Endothelial cell of umbilical vein (primary cell): ENCODE measurements around the gene MITF. TPM values are rescaled to one million over a fixed set of nuclear protein-coding genes. Genes with fewer than 3 reads are reported as not detected.

Source experiments
- BruUV-seq: library from RNA; stranded (reverse); fragments of 400-500 nt; replicated peaks from 2 replicates; lab custom pipeline; 2021; lab: Mats Ljungman, UMichigan
- CTCF ChIA-PET: fragments of 300-600, 350-600 bp; sonication (Branson Sonifier 250); formaldehyde crosslinking; loops from one replicate; lab custom pipeline; 2021; ENCODE audit warnings: antibody characterized with exemption, inconsistent platforms; lab: Charles Lee
- POLR2A ChIA-PET: fragments of 300-600, 350-600 bp; sonication (Branson Sonifier 250); formaldehyde crosslinking; loops from one replicate; lab custom pipeline; 2021; ENCODE audit warnings: antibody characterized with exemption, inconsistent platforms; lab: Charles Lee
- DNase-seq: peaks from one replicate; pipeline ENCODE4 v3.0.0-alpha.2; 2011; ENCODE audit warnings: low read depth, low spot score
- FAIRE-seq: peaks from 2 replicates; lab custom pipeline; 2011; peaks lifted over from hg19 to GRCh38; lab: Jason Lieb, UNC
- H2AFZ ChIP-seq: 2 replicates; pipeline ENCODE4 v1.6.0; 2012; ENCODE audit warnings: low read depth, low read length, control low read depth, inconsistent platforms
- H3K27ac ChIP-seq: 2 replicates; pipeline ENCODE4 v1.5.1; 2011; ENCODE audit warnings: low read depth, mild to moderate bottlenecking, control low read depth, low read length, moderate library complexity; ENCODE audit not compliant: insufficient read depth
- H3K27me3 ChIP-seq, 2 experiments: 2 replicates each; pipeline versions ENCODE4 v1.6.0 to v1.6.1; 2011; ENCODE audit warnings: low read length in 2 of 2, mixed read lengths in 1 of 2; ENCODE audit not compliant: control insufficient read depth in 2 of 2, insufficient read depth in 2 of 2
- H3K36me3 ChIP-seq, 2 experiments: 2 replicates in 1 of 2; 3 replicates in 1 of 2; pipeline ENCODE4 v1.5.1; 2011; ENCODE audit warnings: low read length in 2 of 2, mild to moderate bottlenecking in 1 of 2, moderate library complexity in 1 of 2; ENCODE audit not compliant: control insufficient read depth in 2 of 2, insufficient read depth in 2 of 2; ENCODE audit errors: extremely low read depth in 1 of 2
- H3K4me1 ChIP-seq: 3 replicates; pipeline ENCODE4 v1.5.1; 2011; ENCODE audit warnings: mild to moderate bottlenecking, low read length; ENCODE audit not compliant: control insufficient read depth, insufficient read depth; ENCODE audit errors: extremely low read depth
- H3K4me2 ChIP-seq: 2 replicates; pipeline ENCODE4 v1.6.1; 2011; ENCODE audit warnings: low read length, control low read depth, mixed read lengths; ENCODE audit not compliant: insufficient read depth
- H3K4me3 ChIP-seq, 3 experiments: fragments of 200-600 bp in 1 of 3; sonication (generic), shearing (Covaris generic) in 1 of 3; replicated peaks in 1 of 3; 2 replicates each; pipeline ENCODE4 v1.5.1; 2011 to 2016; ENCODE audit warnings: control low read depth in 3 of 3, low read length in 3 of 3, mild to moderate bottlenecking in 2 of 3, inconsistent platforms in 1 of 3, low read depth in 1 of 3, moderate library complexity in 1 of 3; ENCODE audit not compliant: insufficient read depth in 1 of 3
- H3K79me2 ChIP-seq: 2 replicates; pipeline ENCODE4 v1.6.0; 2012; ENCODE audit warnings: low read length, inconsistent platforms; ENCODE audit not compliant: control insufficient read depth, insufficient read depth
- H3K9ac ChIP-seq: replicated peaks from 2 replicates; pipeline ENCODE3; 2011; ENCODE audit warnings: low read length, control low read depth; ENCODE audit not compliant: insufficient read depth; ENCODE audit errors: extremely low read depth
- H3K9me1 ChIP-seq: replicated peaks from 3 replicates; pipeline ENCODE4 v1.6.0; 2011; ENCODE audit warnings: mild to moderate bottlenecking, low read length; ENCODE audit not compliant: control insufficient read depth, insufficient read depth; ENCODE audit errors: extremely low read depth
- H3K9me3 ChIP-seq: replicated peaks from 2 replicates; pipeline ENCODE4 v1.5.1; 2012; ENCODE audit warnings: low read length, inconsistent platforms; ENCODE audit not compliant: control insufficient read depth, insufficient read depth
- H4K20me1 ChIP-seq: replicated peaks from 2 replicates; pipeline ENCODE3; 2011; ENCODE audit warnings: mild to moderate bottlenecking, low read length; ENCODE audit not compliant: control insufficient read depth, insufficient read depth; ENCODE audit errors: extremely low read depth
- CTCF ChIP-seq, 2 donors: IDR thresholded peaks; 1 replicate in 1 of 2; 2 replicates in 1 of 2; pipeline ENCODE4 v1.5.1; 2011; ENCODE audit warnings: low read length in 2 of 2, mild to moderate bottlenecking in 2 of 2, moderate library complexity in 2 of 2, control low read depth in 1 of 2, inconsistent platforms in 1 of 2, low read depth in 1 of 2; ENCODE audit not compliant: insufficient read depth in 1 of 2; ENCODE audit errors: extremely low read depth in 1 of 2
- EZH2 ChIP-seq: IDR thresholded peaks from 2 replicates; pipeline ENCODE4 v1.6.1; 2012; ENCODE audit warnings: borderline replicate concordance, low read depth, mild to moderate bottlenecking, moderate library complexity, low read length, inconsistent platforms; ENCODE audit not compliant: severe bottlenecking
- FOS ChIP-seq: IDR thresholded peaks from 2 replicates; pipeline ENCODE4 v1.6.1; 2011; ENCODE audit warnings: mild to moderate bottlenecking, low read length, moderate library complexity, borderline replicate concordance; ENCODE audit not compliant: insufficient read depth
- GATA2 ChIP-seq: IDR thresholded peaks from 2 replicates; pipeline ENCODE4 v1.7.0; 2011; ENCODE audit warnings: low read depth, mild to moderate bottlenecking, moderate library complexity, mixed read lengths, low read length; ENCODE audit not compliant: insufficient read length, insufficient read depth
- JUN ChIP-seq: IDR thresholded peaks from 2 replicates; pipeline ENCODE4 v1.6.1; 2011; ENCODE audit warnings: borderline replicate concordance, low read depth; ENCODE audit not compliant: insufficient read length, insufficient read depth
- MAX ChIP-seq: IDR thresholded peaks from 2 replicates; pipeline ENCODE4 v1.6.1; 2011; ENCODE audit not compliant: insufficient read depth, insufficient read length
- MYC ChIP-seq: IDR thresholded peaks from one replicate; pipeline ENCODE4 v1.6.1; 2011; ENCODE audit warnings: mild to moderate bottlenecking, low read depth, low read length
- POLR2A ChIP-seq: IDR thresholded peaks from 2 replicates; pipeline ENCODE4 v1.6.1; 2012; ENCODE audit warnings: low read depth, mild to moderate bottlenecking, control low read depth, low read length
- POLR2AphosphoS5 ChIP-seq: IDR thresholded peaks from 2 replicates; pipeline ENCODE4 v1.6.1; 2012; ENCODE audit warnings: low read depth, mild to moderate bottlenecking, control low read depth, low read length, moderate library complexity; ENCODE audit not compliant: insufficient read depth
- dilution Hi-C: fragments of 300-500 bp; cut with MboI; formaldehyde crosslinking; loops from one replicate; pipeline ENCODE4 v1.15.0; 2019; ENCODE audit warnings: low sequenced_read_pairs; ENCODE audit not compliant: extremely low pct_ligation_motif_present
- intact Hi-C: fragments of 100-400 bp; cut with micrococcal nuclease; formaldehyde crosslinking; loops from one replicate; pipeline ENCODE4 v1.10.0; 2022
- polyA plus RNA-seq, 4 experiments: library from polyadenylated mRNA; depleted of rRNA in 3 of 4; stranded (reverse) in 3 of 4; unstranded in 1 of 4; fragments of >200 nt; gene quantifications; 2 replicates each; pipeline versions ENCODE4 v1.2.1 to v1.2.3, GENCODE V29; 2011 to 2012; ENCODE audit warnings: missing spikeins in 1 of 4
- total RNA-seq: library from RNA; stranded (reverse); gene quantifications from 2 replicates; pipeline ENCODE4 v1.2.3, GENCODE V29; 2021

Gene MITF
- total and polyA plus RNA-seq, 2 donors (not counting 3 experiments of a cell fraction or from before 2014, with no cell fraction given): 1.6 to 2.5 TPM

- Histone ChIP-seq H3K4me3 (no peak overlapping the region), H2AFZ (no peak overlapping the region), H3K79me2 (no peaks in the 10 kb centered on the region), H3K9ac (no peak overlapping the region), H3K9me3 (no peaks in the 10 kb centered on the region), H4K20me1 (no peaks in the 10 kb centered on the region), H3K27me3 (no peaks in the 10 kb centered on the region), H3K4me1 (no peaks in the 10 kb centered on the region), H3K9me1 (no peaks in the 10 kb centered on the region), H3K27ac (no peak overlapping the region), H3K4me2 (no peak overlapping the region), H3K36me3 (no peaks in the 10 kb centered on the region)
- DNase-seq: no peak
- ChIA-PET CTCF (interaction anchor here (1.3 kb wide), 1 partner anchor 13 kb away, joined by 4 read pairs; no protein-coding TSS in a partner anchor), POLR2A (no interaction called here)
- dilution Hi-C loops (no loop called here), intact Hi-C loops (no loop called here)
- FAIRE-seq: no peak
- no TSS peak for BruUV-seq
- TF ChIP-seq CTCF (IDR thresholded peaks at IDR 0.05; ENCODE audit: extremely low read depth in 1 of 2, insufficient read depth in 1 of 2, low read depth in 1 of 2, low read length in 2 of 2) (no peak), MYC (no peak), POLR2A (no peak), FOS (no peak), POLR2AphosphoS5 (no peak), MAX (no peak), EZH2 (no peak), GATA2 (no peak), JUN (no peak)
Measured at GRCh38 chr3:69842351-69842750, 103.1 kb downstream of the MITF start.
